HG03280 (cell line): ENCODE data around the gene EDN2.

Source experiments
- ATAC-seq: cut with Tn5 transposase; IDR thresholded peaks from one replicate; pipeline ENCODE4 v1.9.1; 2021; ENCODE audit warnings: mild to moderate bottlenecking, moderate library complexity; ENCODE audit not compliant: unreplicated experiment

The EDN2 gene

DNA sequence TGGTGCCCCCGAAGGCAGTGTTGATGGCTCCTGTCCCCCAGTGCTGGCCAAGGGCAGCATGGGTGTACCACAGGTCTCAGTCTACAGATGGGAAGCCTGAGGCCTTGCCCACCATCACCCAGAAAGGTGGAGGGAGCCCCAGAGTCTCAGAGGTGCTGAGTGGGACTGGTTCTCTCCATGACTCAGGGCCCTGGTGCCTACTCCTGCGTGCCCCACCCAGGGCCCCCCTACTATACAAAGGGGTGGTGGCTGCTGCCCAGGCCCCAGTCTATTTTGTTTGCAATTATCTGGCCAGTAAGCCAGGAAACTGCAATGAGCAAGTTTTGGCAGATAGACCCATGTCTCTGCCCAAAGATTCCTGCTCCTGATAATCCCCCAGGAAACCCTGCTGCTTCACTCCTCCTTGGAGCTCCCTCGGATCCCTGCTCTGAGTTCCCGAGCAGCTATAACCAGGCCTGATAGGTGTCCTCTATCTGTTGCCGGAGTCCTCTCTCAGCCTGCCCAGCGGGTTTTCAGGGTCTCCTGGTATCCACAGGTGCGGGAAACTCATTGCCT is 41.7 kb downstream of the EDN2 start:
- ATAC-seq, result no peak

DNA sequence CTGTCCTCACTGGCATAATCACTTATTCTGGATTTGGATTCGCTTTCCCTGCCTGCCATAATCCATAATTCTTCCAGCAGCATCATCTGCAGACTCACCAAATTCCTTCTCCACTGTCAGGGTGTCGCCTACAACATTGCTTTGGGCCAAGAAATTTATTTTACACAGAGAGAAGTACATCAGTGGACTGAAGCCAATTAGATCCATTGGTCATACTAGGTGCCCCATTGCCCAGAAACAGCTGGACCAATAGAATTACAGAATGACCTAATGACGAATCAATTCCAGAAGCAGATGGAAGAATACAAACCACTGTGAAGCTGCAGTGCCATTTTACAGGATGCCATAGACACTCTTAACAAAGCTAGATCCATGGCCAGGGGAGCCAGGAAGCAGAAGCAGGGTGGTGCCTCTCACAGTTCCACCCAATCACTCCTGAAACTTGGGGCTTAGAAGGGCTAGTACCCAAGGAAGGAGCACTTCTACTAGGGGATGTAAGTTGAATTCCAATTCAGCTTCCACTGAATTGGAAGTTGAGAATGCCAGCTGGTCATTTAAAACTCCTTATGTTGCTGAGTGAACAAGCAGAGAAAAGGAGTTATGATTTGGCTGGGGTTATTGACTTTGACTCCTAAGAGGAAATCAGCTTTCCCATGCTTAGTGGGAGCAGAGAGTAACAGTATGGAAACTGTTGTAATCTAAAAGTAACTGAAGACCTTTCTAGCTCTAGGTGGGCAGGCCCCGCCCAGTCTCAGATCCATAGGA is 44.0 kb downstream of the EDN2 start:
- no peak for ATAC-seq

GRCh38 chr1:41439234-41439633 is 45.2 kb downstream of the EDN2 start:
- no peak for ATAC-seq

DNA sequence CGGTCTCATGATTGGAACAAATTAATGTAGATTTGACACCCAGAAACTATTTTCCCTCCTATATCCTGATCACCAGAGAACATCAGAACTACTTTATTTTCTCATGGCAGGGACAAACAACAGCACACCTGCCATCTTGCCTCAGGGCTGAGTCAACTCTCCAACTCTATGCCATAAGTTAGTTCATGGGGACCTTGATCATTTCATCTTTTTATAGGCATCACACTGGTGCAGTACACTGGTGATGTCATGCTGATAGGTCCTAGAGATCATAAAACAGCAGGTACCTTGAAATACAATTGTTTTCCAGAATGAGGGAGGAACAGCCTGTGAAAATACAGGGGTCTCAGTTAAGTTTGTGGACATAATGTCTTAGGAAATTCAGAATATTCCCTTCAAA is 45.8 kb downstream of the EDN2 start:
- ATAC-seq, result no peak

GRCh38 chr1:41437011-41437355 is 47.5 kb downstream of the EDN2 start:
- no peak for ATAC-seq

DNA sequence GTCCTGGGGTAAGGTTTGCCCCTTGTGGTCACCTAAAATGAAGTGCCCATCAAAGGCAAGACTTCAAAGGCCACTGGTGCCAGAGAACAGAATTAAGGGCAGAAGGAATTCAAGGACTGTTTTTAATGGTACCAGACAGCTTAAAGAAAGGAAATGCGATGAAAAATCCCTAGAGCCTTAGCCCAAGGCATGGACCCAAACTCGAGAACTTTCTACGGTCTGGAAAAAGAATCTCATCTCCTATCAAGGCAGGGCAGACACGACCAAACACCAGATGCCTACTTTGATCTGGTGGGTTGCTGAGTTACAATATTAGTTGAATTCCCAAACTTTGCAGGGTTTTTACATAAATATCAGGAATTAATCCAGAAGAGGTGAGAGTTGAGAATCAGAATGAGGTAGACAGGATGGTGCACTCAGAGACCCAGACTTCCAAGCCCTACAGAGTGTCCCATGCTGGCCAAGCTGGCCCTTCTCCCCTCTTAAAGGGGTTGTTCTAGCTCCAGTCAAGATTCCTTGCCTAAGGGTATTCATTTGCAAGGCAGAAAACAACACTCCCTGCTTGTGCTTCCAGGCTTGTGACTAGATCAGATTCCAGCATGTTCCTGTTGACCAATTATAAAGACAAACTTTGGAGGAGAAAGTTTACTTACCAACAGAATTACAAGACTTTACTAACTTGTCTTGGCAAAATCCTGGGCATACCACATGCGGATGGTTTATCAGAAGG is 48.0 kb downstream of the EDN2 start:
- no peak for ATAC-seq

GRCh38 chr1:41435570-41436178 is 48.8 kb downstream of the EDN2 start:
- no peak for ATAC-seq

DNA sequence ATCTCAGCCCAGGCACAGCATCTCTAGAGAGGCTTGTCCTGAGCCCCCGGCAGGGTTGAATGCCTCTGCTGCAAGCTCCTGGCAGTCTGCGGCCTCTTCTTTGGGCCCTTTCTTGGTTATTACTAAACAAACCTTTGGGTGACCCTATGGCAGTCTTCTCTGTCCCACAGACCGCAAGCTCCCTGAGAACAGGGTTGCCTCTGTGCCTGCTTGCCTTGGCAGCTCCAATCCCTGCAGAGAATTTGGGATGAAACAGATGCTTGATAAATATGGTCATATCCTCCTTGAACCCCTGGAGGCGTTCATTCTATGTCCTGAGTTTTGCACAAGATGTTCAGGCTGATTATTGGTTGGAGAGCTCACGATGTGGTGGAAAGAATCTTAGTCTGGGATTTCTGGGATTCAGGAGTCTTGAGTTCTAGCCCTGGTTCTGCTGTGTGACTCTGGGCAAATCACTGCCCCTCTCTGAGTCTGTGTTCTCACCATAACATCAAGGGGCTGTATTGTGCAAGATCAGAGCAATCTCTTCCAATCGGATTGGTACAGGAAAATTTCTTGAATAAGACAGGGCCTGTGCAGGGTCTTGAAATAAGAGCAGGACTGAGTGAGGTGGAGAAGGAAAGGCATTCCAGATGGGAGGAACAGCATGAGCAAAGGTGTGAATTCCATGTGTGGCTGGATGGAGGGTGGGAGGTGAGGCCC is 49.6 kb downstream of the EDN2 start:
- no peak for ATAC-seq

DNA sequence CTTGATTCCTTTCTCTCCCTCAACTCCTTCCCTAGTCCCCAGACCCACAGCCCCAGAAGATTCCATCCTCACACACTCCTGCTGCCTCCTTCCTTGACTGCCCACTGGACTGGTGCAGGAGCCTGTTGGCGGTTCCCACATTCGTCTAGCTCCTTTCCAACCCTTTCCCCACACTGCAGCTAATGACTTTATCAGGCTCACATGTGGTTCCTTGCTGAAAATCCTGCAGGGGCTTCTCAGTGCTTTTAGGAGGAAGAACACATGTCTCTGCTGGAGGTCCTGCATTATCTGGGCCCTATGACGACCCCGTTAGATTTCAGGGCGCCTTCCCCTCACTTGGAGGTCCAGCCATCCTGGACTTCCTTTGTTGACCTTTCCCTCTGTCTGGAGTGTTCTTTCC is 50.2 kb downstream of the EDN2 start:
- no peak for ATAC-seq

GRCh38 chr1:41433501-41433900 is 51.0 kb downstream of the EDN2 start:
- ATAC-seq, result no peak

DNA sequence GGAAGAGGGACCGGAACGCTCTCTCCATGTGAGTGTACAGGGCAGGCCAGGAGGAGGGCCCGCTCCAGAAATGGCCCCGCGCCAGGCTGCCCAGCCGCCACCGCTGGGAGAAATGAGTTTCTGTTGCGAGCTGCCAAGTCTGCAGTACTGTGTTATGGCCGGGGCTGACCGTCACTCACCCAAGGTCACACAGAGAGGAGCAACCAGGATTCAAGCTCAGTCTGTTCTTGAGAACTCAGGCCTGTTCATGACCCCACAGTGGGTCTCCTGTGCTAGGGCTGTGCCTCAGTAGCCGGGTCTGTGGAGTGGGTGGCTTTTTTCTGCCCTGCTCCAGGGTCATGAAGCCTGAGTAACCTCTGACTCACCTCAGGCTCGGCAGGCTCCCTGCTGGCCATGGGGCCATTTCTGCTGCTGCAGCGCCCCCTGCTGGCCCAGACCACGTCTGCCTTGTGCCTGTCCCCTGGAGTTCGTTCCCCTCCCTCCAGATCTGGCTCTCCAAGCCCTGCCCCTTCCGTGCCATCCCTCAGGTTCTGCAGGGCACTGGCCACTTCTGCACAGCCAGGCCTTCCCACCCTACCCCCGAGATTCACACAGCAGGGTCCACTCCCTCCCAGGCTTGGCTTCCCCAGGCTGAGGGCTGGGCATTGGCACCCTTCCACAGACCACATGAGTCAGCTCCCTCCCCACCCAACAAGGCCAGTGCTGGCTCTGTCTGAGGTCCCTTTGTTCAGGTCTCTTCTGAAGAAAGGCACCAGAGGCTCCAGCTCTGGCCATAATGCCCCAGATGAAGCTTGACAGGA is 51.8 kb downstream of the EDN2 start:
- ATAC-seq, result peak; percentile 46

DNA sequence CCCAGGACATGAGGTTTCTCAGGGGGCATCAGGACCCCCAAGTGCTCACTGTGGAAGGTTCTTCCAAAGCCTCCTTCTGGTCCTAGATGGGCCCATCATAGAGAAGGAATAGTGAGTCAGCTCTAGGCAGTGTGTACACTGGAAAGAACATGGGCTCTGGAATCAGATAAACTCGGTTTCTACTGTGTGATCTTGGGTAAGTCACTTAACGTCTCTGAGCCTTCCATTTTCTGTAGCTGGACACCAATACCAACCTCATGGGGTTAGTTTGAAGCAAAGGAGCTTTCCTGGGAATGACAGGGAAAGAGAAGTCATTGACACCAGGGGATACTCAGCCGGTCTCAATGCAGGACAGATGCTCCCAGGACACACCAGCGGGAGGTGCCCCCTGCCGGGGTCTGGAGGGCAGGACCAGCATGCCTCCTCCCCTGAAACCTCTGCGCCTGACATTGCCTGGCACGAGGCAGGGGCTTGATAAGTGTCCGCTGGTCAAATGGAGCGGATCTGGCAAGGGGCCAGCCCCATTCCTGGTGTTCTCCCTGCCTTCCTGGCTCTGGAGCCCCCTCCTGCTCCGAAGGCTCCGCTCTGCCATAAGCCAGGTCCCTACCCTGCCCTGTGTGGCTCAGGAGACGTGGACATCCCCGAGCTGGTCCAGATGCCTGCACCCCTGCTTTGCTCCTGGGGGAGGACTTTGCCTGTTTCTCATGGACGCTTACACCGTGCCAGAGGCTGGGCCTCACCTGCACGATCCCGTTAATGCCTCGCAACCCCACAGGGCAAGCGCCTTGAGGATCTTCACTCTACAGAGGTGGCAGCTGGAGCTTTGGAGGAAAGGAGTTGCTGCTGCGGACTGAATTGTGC is 52.8 kb downstream of the EDN2 start:
- no peak for ATAC-seq

DNA sequence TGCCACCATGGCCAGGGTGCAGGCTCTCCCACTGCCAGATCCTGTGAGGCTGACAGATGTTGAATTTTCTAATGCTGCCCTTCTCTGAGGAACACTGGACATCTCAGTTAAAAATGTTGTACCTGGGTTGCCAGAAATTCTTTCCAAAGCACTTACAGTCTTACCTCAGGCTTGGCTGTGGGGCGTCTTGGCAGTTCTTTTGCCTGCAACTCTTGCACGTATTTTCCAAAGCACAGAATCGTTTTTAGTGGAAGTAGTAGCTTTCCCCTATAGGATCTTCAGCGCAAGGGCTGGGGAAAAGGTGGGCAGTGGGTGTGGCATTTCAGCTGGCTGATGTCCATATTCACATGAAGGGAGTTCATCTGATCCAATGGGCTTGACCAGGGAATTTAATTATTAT is 53.9 kb downstream of the EDN2 start:
- ATAC-seq, result no peak

DNA sequence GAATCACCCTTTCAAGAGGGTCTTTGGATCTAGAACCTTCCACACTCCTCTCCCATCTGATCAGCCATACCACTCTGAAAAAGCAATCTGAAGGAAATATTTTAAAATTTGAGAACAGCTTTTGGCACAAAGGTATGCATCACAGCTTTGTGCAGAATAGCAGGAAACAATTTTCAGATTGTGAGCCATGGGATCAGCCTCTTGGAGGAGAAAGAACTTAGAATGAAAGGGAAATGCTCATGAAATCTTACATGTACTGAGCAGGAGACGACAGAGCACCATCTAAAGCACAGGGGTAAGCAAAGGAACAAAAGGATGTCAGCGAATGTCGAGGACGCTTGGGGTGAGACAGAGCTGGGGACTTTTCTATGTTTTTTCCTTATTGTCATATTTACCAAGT is 54.4 kb downstream of the EDN2 start:
- no peak for ATAC-seq

DNA sequence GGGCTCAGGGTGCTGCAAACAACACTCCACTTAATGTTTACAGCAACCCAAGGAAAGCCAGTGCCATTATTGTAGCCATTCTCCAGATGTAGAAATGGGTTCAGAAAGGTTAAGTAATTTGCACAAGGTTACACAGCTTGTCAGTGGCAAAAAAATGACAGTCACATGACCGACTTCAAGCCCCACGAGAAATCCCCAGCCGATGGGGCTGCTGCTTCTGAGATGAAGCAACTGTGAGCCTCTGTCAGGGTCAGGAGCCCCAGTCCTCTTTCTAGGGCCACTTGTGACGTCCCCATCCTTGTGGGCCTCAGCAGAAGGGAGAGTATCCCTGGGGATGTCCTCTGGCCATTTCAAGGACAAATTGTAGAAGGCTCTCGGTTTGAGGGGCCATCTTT is 54.8 kb downstream of the EDN2 start:
- ATAC-seq, result no peak
